Mesenteric fat pad (tissue), 1 donor: ENCODE results near the gene UBA5. TPM values are rescaled to one million over a fixed set of nuclear protein-coding genes. Genes with fewer than 3 reads are reported as not detected.

Experiments
- DNase-seq: peaks from one replicate; pipeline ENCODE4 v3.0.0-alpha.2; 2020; ENCODE audit warnings: low spot score
- total RNA-seq: library from RNA; stranded (reverse); fragmentation: NEBNext Ultra II Directional; extraction: Animal tissue kit (Norgen Biotek cat#: 25700); gene quantifications from one replicate; pipeline ENCODE4 v1.2.1, GENCODE V29; 2021
- donor health status: DM: yes; HTN: yes; CAD: no.

The UBA5 gene
- total RNA-seq, 1 donor from 2014 or later = 29.7 TPM

DNA sequence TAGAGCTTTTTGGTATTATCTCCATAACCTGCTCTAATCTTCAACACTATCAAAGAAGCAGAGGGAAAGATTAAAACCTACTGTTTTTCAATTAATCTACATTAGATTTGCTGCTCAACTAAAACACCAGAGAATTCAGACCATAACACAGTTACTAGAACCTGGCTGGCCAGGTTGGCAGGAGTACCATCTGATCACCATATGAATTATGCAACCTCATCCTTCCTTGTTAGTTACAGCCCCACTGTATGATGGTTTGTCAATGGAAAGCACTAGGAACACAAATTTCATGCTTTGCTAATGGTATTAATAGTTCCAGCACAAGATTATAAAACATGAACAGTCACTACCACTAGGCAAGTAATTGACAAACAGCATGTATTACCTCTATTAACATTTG lies 56.2 kb downstream of the UBA5 start:
- no peak for DNase-seq

- no peak for DNase-seq
Measured at GRCh38 chr3:132720228-132720627, 60.1 kb downstream of the UBA5 start.

GRCh38 chr3:132721479-132722164 lies 61.5 kb downstream of the UBA5 start:
- peak; percentile 93 for DNase-seq

GRCh38 chr3:132722165-132723023 lies 62.3 kb downstream of the UBA5 start, which contains the start of gene NPHP3:
NPHP3 (minus strand) TSS chr3:132722409; CDS start chr3:132722355, 54 bp downstream.
- peak; percentile 99 for DNase-seq

- DNase-seq = no peak
Measured at GRCh38 chr3:132723024-132723950, 63.2 kb downstream of the UBA5 start.

DNA sequence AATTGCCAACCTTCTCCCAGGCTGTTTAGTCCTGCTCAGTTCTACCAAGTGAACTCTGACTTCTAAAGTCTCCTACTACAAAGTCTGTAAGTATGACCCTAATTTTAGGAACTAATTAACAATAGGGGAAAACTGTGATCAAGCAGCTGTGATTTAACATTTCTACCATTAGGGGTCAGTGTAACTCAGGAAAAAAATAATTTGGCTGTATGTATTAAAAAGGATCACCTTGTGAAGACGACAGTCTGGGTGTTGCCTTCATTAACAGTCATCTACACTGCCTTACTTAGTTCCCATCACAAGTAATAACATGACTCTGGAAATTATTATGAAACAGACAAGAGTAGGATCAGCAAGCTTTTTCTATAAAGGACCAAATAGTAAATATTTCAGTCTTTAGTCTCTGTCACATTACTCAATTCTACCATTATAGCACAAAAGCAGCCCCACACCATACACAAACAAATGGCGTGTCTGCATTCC lies 66.3 kb downstream of the UBA5 start:
- no peak for DNase-seq

Other genes with a start within 250 kb of the UBA5 start
- gene DNAJC13, start 242.8 kb upstream of the UBA5 start, total RNA-seq = 45.5 TPM
- gene ACKR4, start 63.1 kb upstream of the UBA5 start, total RNA-seq = 4.6 TPM
- 24.8 TPM for gene ACAD11, start 520 bp upstream of the UBA5 start, total RNA-seq
- gene NPHP3, start 62.1 kb downstream of the UBA5 start, total RNA-seq = 18.0 TPM